HEK293 (cell line): ENCODE results near the gene CHRM5.

Source experiments
- YY1 ChIP-seq: fragments of 450-650 bp; formaldehyde crosslinking; IDR thresholded peaks from 2 replicates; pipeline ENCODE4 v1.5.1; 2018; ENCODE audit warnings: missing biosample characterization, missing genetic modification characterization
- ZNF221 ChIP-seq: fragments of 450-650 bp; formaldehyde crosslinking; IDR thresholded peaks from 2 replicates; pipeline ENCODE4 v1.5.1; 2017; ENCODE audit warnings: missing biosample characterization, missing genetic modification characterization, borderline replicate concordance
- ZNF561 ChIP-seq: fragments of 450-650 bp; IDR thresholded peaks from 2 replicates; pipeline ENCODE4 v1.5.1; 2018; ENCODE audit warnings: missing biosample characterization, missing genetic modification characterization, borderline replicate concordance
- TF ChIP-seq, protein P1 (sequence below): fragments of 450-650 bp; formaldehyde crosslinking; IDR thresholded peaks from 2 replicates; pipeline ENCODE4 v1.5.1; 2016; ENCODE audit warnings: missing biosample characterization, missing genetic modification characterization
- TF ChIP-seq, protein P2 (sequence below): fragments of 450-650 bp; formaldehyde crosslinking; IDR thresholded peaks from 2 replicates; pipeline ENCODE4 v1.5.1; 2016; ENCODE audit warnings: missing biosample characterization, missing genetic modification characterization

DNA sequence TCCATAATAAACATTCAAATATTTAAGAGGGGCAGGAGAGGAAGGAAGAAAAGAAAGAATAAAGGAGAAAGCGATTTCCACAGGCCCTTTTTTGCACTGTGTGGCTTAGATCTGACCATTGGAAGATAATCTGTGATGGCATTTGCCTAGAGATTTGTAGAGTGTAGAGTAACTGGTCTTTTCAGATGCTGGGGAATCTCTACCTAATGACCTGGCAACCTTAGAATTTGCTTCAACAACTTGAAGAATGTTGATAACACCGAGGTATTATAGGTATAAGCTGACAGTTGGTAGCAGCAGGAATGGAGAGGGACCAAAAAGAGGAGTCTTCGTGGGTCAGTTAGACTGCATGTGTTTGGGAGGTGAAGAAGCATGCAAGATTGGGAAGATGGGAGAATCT lies 91.6 kb downstream of the CHRM5 start:
- TF ChIP-seq ZNF561 (tag by site-specific recombination) = no peak
- no peak for TF ChIP-seq ZNF221 (tag by site-specific recombination)
- no peak for TF ChIP-seq YY1 (tag by site-specific recombination)
- TF ChIP-seq, protein P1, sequence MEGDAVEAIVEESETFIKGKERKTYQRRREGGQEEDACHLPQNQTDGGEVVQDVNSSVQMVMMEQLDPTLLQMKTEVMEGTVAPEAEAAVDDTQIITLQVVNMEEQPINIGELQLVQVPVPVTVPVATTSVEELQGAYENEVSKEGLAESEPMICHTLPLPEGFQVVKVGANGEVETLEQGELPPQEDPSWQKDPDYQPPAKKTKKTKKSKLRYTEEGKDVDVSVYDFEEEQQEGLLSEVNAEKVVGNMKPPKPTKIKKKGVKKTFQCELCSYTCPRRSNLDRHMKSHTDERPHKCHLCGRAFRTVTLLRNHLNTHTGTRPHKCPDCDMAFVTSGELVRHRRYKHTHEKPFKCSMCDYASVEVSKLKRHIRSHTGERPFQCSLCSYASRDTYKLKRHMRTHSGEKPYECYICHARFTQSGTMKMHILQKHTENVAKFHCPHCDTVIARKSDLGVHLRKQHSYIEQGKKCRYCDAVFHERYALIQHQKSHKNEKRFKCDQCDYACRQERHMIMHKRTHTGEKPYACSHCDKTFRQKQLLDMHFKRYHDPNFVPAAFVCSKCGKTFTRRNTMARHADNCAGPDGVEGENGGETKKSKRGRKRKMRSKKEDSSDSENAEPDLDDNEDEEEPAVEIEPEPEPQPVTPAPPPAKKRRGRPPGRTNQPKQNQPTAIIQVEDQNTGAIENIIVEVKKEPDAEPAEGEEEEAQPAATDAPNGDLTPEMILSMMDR = no peak
- TF ChIP-seq, protein P2, sequence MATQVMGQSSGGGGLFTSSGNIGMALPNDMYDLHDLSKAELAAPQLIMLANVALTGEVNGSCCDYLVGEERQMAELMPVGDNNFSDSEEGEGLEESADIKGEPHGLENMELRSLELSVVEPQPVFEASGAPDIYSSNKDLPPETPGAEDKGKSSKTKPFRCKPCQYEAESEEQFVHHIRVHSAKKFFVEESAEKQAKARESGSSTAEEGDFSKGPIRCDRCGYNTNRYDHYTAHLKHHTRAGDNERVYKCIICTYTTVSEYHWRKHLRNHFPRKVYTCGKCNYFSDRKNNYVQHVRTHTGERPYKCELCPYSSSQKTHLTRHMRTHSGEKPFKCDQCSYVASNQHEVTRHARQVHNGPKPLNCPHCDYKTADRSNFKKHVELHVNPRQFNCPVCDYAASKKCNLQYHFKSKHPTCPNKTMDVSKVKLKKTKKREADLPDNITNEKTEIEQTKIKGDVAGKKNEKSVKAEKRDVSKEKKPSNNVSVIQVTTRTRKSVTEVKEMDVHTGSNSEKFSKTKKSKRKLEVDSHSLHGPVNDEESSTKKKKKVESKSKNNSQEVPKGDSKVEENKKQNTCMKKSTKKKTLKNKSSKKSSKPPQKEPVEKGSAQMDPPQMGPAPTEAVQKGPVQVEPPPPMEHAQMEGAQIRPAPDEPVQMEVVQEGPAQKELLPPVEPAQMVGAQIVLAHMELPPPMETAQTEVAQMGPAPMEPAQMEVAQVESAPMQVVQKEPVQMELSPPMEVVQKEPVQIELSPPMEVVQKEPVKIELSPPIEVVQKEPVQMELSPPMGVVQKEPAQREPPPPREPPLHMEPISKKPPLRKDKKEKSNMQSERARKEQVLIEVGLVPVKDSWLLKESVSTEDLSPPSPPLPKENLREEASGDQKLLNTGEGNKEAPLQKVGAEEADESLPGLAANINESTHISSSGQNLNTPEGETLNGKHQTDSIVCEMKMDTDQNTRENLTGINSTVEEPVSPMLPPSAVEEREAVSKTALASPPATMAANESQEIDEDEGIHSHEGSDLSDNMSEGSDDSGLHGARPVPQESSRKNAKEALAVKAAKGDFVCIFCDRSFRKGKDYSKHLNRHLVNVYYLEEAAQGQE (tag by site-specific recombination) = no peak
